Measurements from ENCODE around the gene SLC17A9. TPM values are rescaled to one million over a fixed set of nuclear protein-coding genes. Genes with fewer than 3 reads are reported as not detected.

SLC17A9 gene, protein sequence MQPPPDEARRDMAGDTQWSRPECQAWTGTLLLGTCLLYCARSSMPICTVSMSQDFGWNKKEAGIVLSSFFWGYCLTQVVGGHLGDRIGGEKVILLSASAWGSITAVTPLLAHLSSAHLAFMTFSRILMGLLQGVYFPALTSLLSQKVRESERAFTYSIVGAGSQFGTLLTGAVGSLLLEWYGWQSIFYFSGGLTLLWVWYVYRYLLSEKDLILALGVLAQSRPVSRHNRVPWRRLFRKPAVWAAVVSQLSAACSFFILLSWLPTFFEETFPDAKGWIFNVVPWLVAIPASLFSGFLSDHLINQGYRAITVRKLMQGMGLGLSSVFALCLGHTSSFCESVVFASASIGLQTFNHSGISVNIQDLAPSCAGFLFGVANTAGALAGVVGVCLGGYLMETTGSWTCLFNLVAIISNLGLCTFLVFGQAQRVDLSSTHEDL
- total RNA-seq (2022; extraction: Qiagen RNA extraction; ENCODE audit: low read depth), result 0.02 to 0.43 TPM (median 0.25 TPM) in 3 of 5 replicates, not detected in the others

GRCh38 chr20:62952373-62952967 is at the start of gene SLC17A9:
Gene SLC17A9 (plus strand): TSS chr20:62952709. CDS start chr20:62952831, 122 bp downstream.

GRCh38 chr20:62926229-62927127 is 26.0 kb upstream of the SLC17A9 start, which contains the start of gene DIDO1:
Gene DIDO1 (minus strand): TSS chr20:62926505.

GRCh38 chr20:62938105-62938888 is 14.2 kb upstream of the SLC17A9 start, which contains the start of gene GID8:
Gene GID8 (plus strand): TSS chr20:62938147. CDS start chr20:62941503, 3,356 bp downstream.

DNA sequence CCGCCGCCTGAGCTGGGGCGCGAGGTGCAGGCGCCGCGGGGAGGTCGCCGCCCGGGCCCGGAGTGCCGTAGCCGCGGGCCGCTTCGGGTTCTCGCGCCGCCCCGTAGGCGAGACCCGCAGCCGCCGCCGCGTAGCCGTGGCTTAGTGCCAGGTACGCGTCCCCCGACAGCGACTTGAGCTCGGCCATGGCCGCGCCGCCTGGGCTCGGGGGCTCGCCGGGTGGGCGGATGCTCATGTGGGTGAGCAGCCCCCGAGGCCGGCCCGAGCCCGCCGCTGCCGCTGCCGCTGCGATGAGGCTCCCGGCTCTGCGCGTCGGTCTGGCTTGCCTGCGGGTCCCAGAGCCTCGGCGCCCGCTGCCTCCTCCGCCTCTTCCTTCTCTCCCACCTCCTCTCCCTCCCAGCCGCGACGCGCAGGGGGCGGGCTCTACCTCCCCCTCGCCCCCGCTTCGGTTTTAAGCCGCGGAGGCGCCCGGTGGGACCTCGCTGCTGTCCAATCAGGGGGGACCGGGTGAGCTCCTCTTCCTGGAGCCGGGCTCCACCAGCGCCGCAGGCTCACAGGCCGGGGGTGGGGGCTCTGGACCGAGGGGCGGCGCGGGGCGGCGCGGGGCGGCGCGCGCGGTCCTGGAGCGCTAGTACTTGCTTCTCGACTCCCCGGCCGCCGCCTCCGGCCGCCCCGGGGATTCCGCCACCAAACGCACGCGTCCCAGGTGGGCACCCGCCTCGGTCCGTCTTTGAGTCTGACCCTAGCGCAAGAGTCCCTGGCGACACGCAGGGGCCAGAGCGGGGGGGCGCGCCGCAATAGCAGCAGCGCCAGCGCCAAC is 54.2 kb downstream of the SLC17A9 start, which contains the start of gene BHLHE23:
BHLHE23 (minus strand) TSS at position 425 of the 820 bp plus-strand sequence; CDS start at position 235, 190 bp downstream.

Other genes starting within 250 kb of the SLC17A9 start
- gene NTSR1, start 243.9 kb upstream of the SLC17A9 start, total RNA-seq (2022; extraction: Qiagen RNA extraction; ENCODE audit: low read depth), result 0.08 to 0.27 TPM (median 0.16 TPM) in 5 replicates
- 22.7 to 25.6 TPM (median 24.4 TPM) in 5 replicates for gene MRGBP, start 156.2 kb upstream of the SLC17A9 start, total RNA-seq (2022; extraction: Qiagen RNA extraction; ENCODE audit: low read depth)
- gene OGFR, start 147.9 kb upstream of the SLC17A9 start, total RNA-seq (2022; extraction: Qiagen RNA extraction; ENCODE audit: low read depth), result 38.9 to 51.2 TPM (median 44.8 TPM) in 5 replicates
- 0.18 to 0.87 TPM (median 0.43 TPM) in 5 replicates for gene COL9A3, start 135.7 kb upstream of the SLC17A9 start, total RNA-seq (2022; extraction: Qiagen RNA extraction; ENCODE audit: low read depth)
- gene TCFL5, start 90.9 kb upstream of the SLC17A9 start, total RNA-seq (2022; extraction: Qiagen RNA extraction; ENCODE audit: low read depth), result 3.5 to 4.9 TPM (median 4.8 TPM) in 5 replicates
- 18.3 to 25.1 TPM (median 23.2 TPM) in 5 replicates for gene DIDO1, start 26.2 kb upstream of the SLC17A9 start, total RNA-seq (2022; extraction: Qiagen RNA extraction; ENCODE audit: low read depth)
- gene GID8, start 14.6 kb upstream of the SLC17A9 start, total RNA-seq (2022; extraction: Qiagen RNA extraction; ENCODE audit: low read depth), result 20.2 to 22.6 TPM (median 22.0 TPM) in 5 replicates
- gene BHLHE23, start 54.3 kb downstream of the SLC17A9 start, total RNA-seq (2022; extraction: Qiagen RNA extraction; ENCODE audit: low read depth), result not detected in 5 replicates

Measured in A549 treated with RU486 at 1 μM for 4 hours (cell line).